Body of pancreas (tissue), 4 donors: ENCODE data around the gene ST6GALNAC3.

Experiments used
- CTCF ChIP-seq, 7 experiments: fragments of 450-650 bp in 4 of 7; fragments of 200-600 bp in 3 of 7; sonication (generic) in 3 of 7; IDR thresholded peaks; one replicate each; pipeline ENCODE4 v1.5.1; 2016 to 2019; ENCODE audit warnings: antibody characterized with exemption in 7 of 7
- POLR2A ChIP-seq, 3 donors: fragments of 450-650 bp; IDR thresholded peaks; one replicate each; pipeline ENCODE4 v1.6.1; 2016; ENCODE audit warnings: antibody characterized with exemption in 3 of 3, mild to moderate bottlenecking in 2 of 3

- no peak for TF ChIP-seq CTCF (IDR thresholded peaks at IDR 0.05)
- TF ChIP-seq POLR2A (IDR thresholded peaks at IDR 0.05), result no peak
These were observed 62.3 kb downstream of the ST6GALNAC3 start for GRCh38 chr1:76136894-76137293.
